Uterus (tissue), 4 donors: ENCODE measurements around the gene GPX7. TPM values are rescaled to one million over a fixed set of nuclear protein-coding genes. Genes with fewer than 3 reads are reported as not detected.

Source experiments
- DNase-seq, 2 donors: peaks; one replicate each; pipeline ENCODE4 v3.0.0-alpha.2; 2019 to 2020
- H3K27ac ChIP-seq, 2 donors: fragments of 200-600 bp; sonication (generic); 1 replicate in 1 of 2; 2 replicates in 1 of 2; pipeline ENCODE4 v1.5.1; 2016 to 2018
- H3K27me3 ChIP-seq, 2 donors: fragments of 200-600 bp; sonication (generic); one replicate each; pipeline ENCODE4 v1.5.1; 2018 to 2019; ENCODE audit warnings: control low read depth in 1 of 2
- H3K36me3 ChIP-seq, 2 donors: fragments of 200-600 bp; sonication (generic); one replicate each; pipeline ENCODE4 v1.5.1; 2019; ENCODE audit warnings: control low read depth in 1 of 2
- H3K4me1 ChIP-seq, 2 donors: fragments of 200-600 bp; sonication (generic); one replicate each; pipeline ENCODE4 v1.5.1; 2018 to 2019; ENCODE audit warnings: control low read depth in 1 of 2
- H3K4me3 ChIP-seq, 2 donors: fragments of 200-600 bp; sonication (generic); 1 replicate in 1 of 2; 2 replicates in 1 of 2; pipeline ENCODE4 v1.5.1; 2018 to 2019; ENCODE audit warnings: mild to moderate bottlenecking in 1 of 2
- H3K9me3 ChIP-seq, 2 donors: fragments of 200-600 bp; sonication (generic); one replicate each; pipeline ENCODE4 v1.5.1; 2019; ENCODE audit warnings: control low read depth in 1 of 2
- POLR2A ChIP-seq, 2 donors: fragments of 450-650 bp; IDR thresholded peaks; one replicate each; pipeline ENCODE4 v1.6.1; 2016; ENCODE audit warnings: antibody characterized with exemption in 2 of 2, mild to moderate bottlenecking in 1 of 2, moderate library complexity in 1 of 2
- intact Hi-C: fragments of 100-400 bp; cut with DNase I; formaldehyde crosslinking; loops from one replicate; pipeline ENCODE4 v1.15.1; 2023; ENCODE audit warnings: low total_unique reads
- total RNA-seq, 4 donors: library from RNA; depleted of rRNA in 3 of 4; stranded (reverse); fragments of >200 nt in 3 of 4; gene quantifications; one replicate each; pipeline versions ENCODE4 v1.1.0 to v1.2.4, GENCODE V29; 2014 to 2023
- TF ChIP-seq, protein P1 (sequence below), 4 experiments: fragments of 200-600 bp in 2 of 4; fragments of 450-650 bp in 2 of 4; sonication (generic) in 2 of 4; IDR thresholded peaks; one replicate each; pipeline ENCODE4 v1.5.1; 2016 to 2019; ENCODE audit warnings: antibody characterized with exemption in 4 of 4, mild to moderate bottlenecking in 2 of 4, moderate library complexity in 1 of 4
- donor health status: DM: yes; HTN: yes; CAD: no.

Gene GPX7
- total RNA-seq, 4 donors from 2014 or later, result 1.8 to 125 (median 9.6) TPM

DNA sequence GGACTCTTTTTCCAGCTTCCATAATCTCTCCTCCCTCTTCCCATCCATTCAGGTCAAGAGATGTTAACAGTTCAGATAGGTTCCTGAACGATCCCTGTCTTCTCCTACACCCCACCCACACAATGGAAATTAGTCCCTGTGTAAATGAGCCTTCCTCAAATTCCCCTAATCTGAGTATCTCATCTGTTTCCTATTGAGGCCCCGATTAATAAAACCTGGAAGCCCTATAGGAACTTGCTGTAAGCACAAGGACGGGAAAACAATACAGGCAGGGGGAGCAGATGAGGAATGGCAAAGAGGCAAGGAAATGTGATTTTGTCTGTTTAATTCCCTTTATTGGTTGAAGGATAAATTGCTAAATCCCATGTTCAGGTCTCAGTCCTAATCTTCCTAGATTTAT, 7.1 kb upstream of the GPX7 start:
- intact Hi-C loops, result no loop called here
- no peak for DNase-seq
- H3K27ac ChIP-seq, result no peak overlapping the region
- H3K4me3 ChIP-seq, result no peak overlapping the region
- no peaks in the 10 kb centered on the region for H3K27me3 ChIP-seq
- H3K36me3 ChIP-seq, result no peaks in the 10 kb centered on the region
- H3K9me3 ChIP-seq, result no peaks in the 10 kb centered on the region
- no peak for TF ChIP-seq POLR2A (IDR thresholded peaks at IDR 0.05)
- TF ChIP-seq, protein P1, sequence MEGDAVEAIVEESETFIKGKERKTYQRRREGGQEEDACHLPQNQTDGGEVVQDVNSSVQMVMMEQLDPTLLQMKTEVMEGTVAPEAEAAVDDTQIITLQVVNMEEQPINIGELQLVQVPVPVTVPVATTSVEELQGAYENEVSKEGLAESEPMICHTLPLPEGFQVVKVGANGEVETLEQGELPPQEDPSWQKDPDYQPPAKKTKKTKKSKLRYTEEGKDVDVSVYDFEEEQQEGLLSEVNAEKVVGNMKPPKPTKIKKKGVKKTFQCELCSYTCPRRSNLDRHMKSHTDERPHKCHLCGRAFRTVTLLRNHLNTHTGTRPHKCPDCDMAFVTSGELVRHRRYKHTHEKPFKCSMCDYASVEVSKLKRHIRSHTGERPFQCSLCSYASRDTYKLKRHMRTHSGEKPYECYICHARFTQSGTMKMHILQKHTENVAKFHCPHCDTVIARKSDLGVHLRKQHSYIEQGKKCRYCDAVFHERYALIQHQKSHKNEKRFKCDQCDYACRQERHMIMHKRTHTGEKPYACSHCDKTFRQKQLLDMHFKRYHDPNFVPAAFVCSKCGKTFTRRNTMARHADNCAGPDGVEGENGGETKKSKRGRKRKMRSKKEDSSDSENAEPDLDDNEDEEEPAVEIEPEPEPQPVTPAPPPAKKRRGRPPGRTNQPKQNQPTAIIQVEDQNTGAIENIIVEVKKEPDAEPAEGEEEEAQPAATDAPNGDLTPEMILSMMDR (IDR thresholded peaks at IDR 0.05), result no peak
- H3K4me1 ChIP-seq, result no peaks in the 10 kb centered on the region

DNA sequence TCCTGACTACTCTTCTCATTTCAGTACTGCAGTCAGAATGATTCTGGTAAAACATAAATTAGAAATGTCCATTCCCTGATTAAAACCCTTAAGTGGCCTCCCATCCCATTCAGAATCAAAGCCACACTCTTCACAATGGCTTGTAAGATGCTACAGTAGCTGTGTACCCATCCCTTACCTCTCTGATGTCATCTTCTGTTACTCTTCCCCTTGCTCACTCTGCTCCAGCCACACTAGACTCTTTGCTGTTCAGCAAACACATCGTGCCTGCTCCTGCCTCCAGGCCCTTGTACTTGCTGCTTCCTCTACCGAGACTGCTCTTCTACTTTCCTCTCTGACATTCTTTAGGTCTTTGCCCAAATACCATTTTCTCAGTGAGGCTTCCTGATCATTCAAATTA, 4.3 kb upstream of the GPX7 start:
- no peaks in the 10 kb centered on the region for H3K36me3 ChIP-seq
- H3K9me3 ChIP-seq, result no peaks in the 10 kb centered on the region
- TF ChIP-seq POLR2A (IDR thresholded peaks at IDR 0.05), result no peak
- TF ChIP-seq, protein P1 (IDR thresholded peaks at IDR 0.05), result no peak
- no peak overlapping the region for H3K27ac ChIP-seq
- intact Hi-C loops, result no loop called here
- H3K27me3 ChIP-seq, result no peaks in the 10 kb centered on the region
- no peak for DNase-seq
- H3K4me1 ChIP-seq, result peaks cover 0 to 2% of the 10 kb centered on the region in 2 donors
- H3K4me3 ChIP-seq, result no peak overlapping the region

DNA sequence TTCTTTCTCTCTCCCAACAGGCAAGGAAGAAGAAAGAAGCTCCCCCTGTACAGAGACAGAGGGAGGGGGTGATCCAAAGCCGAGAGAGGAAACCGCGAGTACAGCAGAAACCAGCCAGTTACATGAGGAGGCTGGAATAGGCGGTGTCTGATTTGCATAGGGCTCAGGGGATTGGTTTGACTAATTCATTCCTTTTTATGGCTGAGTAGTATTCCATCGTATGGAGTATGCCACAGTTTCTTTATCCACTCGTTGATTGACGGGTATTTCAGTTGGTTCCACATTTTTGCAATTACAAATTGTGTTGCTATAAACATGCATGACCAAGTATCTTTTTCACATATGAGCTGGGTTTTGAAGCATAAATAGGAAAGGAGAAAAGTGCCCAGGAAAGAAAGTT, 3.4 kb upstream of the GPX7 start:
- H3K27ac ChIP-seq, result no peak overlapping the region
- no peaks in the 10 kb centered on the region for H3K27me3 ChIP-seq
- intact Hi-C loops, result no loop called here
- H3K4me3 ChIP-seq, result no peak overlapping the region
- no peak for DNase-seq
- TF ChIP-seq, protein P1 (IDR thresholded peaks at IDR 0.05), result no peak
- TF ChIP-seq POLR2A (IDR thresholded peaks at IDR 0.05), result no peak
- H3K36me3 ChIP-seq, result no peaks in the 10 kb centered on the region
- no peaks in the 10 kb centered on the region for H3K9me3 ChIP-seq
- peaks cover 0 to 8% of the 10 kb centered on the region in 2 donors for H3K4me1 ChIP-seq

DNA sequence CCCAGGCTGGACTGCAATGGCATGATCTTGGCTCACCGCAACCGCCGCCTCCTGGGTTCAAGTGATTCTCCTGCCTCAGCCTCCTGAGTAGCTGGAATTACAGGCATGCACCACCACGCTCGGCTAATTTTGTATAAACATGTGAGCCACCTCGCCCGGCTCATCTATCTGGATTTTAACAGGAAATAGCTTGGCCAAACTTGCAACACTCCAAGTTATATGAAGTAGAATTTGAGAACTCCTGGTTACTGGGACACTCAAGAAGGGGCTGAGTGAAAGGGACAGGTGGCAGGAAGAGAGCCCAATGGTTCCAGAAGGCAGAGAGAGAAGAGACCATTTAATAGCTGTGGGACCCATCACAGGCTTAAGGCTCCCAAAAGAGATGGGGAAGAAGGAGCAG, 2.9 kb upstream of the GPX7 start:
- Histone ChIP-seq H3K36me3 (no peaks in the 10 kb centered on the region), H3K4me3 (no peak overlapping the region), H3K27ac (no peak overlapping the region), H3K9me3 (no peaks in the 10 kb centered on the region), H3K4me1 (peaks cover 0 to 8% of the 10 kb centered on the region in 2 donors), H3K27me3 (no peaks in the 10 kb centered on the region)
- DNase-seq, result no peak
- intact Hi-C loops, result no loop called here
- no peak for TF ChIP-seq POLR2A (IDR thresholded peaks at IDR 0.05)
- TF ChIP-seq, protein P1 (IDR thresholded peaks at IDR 0.05), result no peak

DNA sequence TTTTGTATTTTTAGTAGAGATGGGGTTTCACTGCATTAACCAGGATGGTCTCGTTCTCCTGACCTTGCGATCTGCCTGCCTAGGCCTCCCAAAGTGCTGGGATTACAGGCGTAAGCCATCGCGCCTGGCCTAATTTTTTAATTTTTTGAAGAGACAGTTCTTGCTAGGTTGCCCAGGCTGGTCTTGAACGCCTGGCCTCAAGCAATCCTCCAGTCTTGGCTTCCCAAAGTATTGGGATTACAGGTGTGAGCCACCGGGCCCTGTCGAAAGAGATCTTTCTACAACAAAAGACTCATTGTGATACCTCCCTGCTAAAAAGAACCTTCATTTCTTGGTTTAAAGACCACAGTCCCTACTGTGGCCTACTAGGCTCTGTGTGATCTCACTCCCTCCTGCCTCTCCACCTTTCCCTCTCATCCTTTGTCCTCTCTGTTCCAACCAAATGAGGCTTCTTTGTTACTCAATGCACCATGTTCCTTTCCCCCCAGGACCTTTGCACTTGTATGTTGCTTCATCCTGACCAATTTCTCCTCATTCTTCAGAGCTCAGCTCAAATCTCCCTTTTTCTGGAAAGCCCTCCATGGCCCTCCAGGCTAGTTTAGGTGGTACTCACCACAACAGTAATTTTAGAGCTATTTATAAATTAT, 1.5 kb upstream of the GPX7 start:
- Histone ChIP-seq H3K4me3 (no peak overlapping the region), H3K27me3 (no peaks in the 10 kb centered on the region), H3K36me3 (no peaks in the 10 kb centered on the region), H3K27ac (no peak overlapping the region), H3K9me3 (no peaks in the 10 kb centered on the region), H3K4me1 (peaks cover 0 to 8% of the 10 kb centered on the region in 2 donors)
- TF ChIP-seq POLR2A (IDR thresholded peaks at IDR 0.05), result no peak
- TF ChIP-seq, protein P1 (IDR thresholded peaks at IDR 0.05), result no peak
- intact Hi-C loops, result no loop called here
- DNase-seq, result no peak
